K562 (cell line): ENCODE data around the gene GRIK1. TPM values are rescaled to one million over a fixed set of nuclear protein-coding genes. Genes with fewer than 3 reads are reported as not detected.

ENCODE experiments used
- CBX1 ChIP-seq: sonication (generic); IDR thresholded peaks from 2 replicates; pipeline ENCODE4 v1.6.1; 2016; ENCODE audit warnings: antibody characterized with exemption, low read depth, mild to moderate bottlenecking
- CBX2 ChIP-seq: fragments of 200-600 bp; sonication (generic); IDR thresholded peaks from one replicate; pipeline ENCODE4 v1.6.1; 2012; ENCODE audit warnings: mild to moderate bottlenecking, low read length, inconsistent platforms; ENCODE audit not compliant: insufficient read depth, poor library complexity, severe bottlenecking
- CBX3 ChIP-seq, 2 experiments: IDR thresholded peaks; 1 replicate in 1 of 2; 2 replicates in 1 of 2; pipeline ENCODE4 v1.6.1; 2012; ENCODE audit warnings: inconsistent platforms in 2 of 2, low read length in 2 of 2, borderline replicate concordance in 1 of 2, control low read depth in 1 of 2
- CREB1 ChIP-seq, 2 experiments: sonication (generic) in 1 of 2; formaldehyde crosslinking in 1 of 2; IDR thresholded peaks; 2 replicates each; pipeline versions ENCODE4 v1.6.1 to v1.8.0; 2012 to 2022; ENCODE audit warnings: inconsistent platforms in 1 of 2, mild to moderate bottlenecking in 1 of 2, missing genetic modification reagents in 1 of 2, moderate library complexity in 1 of 2
- CXXC5 ChIP-seq: fragments of 250-450 bp; sonication (Bioruptor Pico); IDR thresholded peaks from 2 replicates; pipeline ENCODE4 v1.8.0; 2022; ENCODE audit warnings: inconsistent platforms, mild to moderate bottlenecking, moderate library complexity
- DMBX1 ChIP-seq: fragments of 250-450 bp; sonication (Bioruptor Pico); IDR thresholded peaks from 2 replicates; pipeline ENCODE4 v1.8.0; 2022; ENCODE audit warnings: inconsistent platforms, mild to moderate bottlenecking, moderate library complexity, borderline replicate concordance
- ETV5 ChIP-seq: sonication (generic); formaldehyde crosslinking; IDR thresholded peaks from 2 replicates; pipeline ENCODE4 v1.4.0; 2020; ENCODE audit warnings: low read depth, mild to moderate bottlenecking, missing genetic modification reagents
- FOSL1 ChIP-seq: fragments of 200-800 bp; sonication (Bioruptor generic); conservative IDR thresholded peaks from 2 replicates; pipeline ENCODE4 v1.6.1; 2016; ENCODE audit warnings: missing genetic modification characterization, missing compliant biosample characterization
- HMG20B ChIP-seq: fragments of 250-450 bp; sonication (Bioruptor Pico); IDR thresholded peaks from 2 replicates; pipeline ENCODE4 v1.5.0; 2021; ENCODE audit warnings: mild to moderate bottlenecking
- MAZ ChIP-seq, 2 experiments: fragments of 450-650 bp in 1 of 2; sonication (generic) in 1 of 2; formaldehyde crosslinking; IDR thresholded peaks in 1 of 2; conservative IDR thresholded peaks in 1 of 2; 2 replicates each; pipeline versions ENCODE4 v1.4.0 to v1.5.0; 2020; ENCODE audit warnings: mild to moderate bottlenecking in 1 of 2, missing genetic modification reagents in 1 of 2
- PHF20 ChIP-seq: fragments of 450-650 bp; IDR thresholded peaks from 2 replicates; pipeline ENCODE4 v1.6.1; 2018; ENCODE audit not compliant: partially characterized antibody
- SMAD4 ChIP-seq: fragments of 250-450 bp; sonication (Bioruptor Pico); conservative IDR thresholded peaks from 2 replicates; pipeline ENCODE4 v1.8.0; 2021; ENCODE audit warnings: inconsistent platforms, mild to moderate bottlenecking, moderate library complexity
- TAF15 ChIP-seq: fragments of 200-400 bp; formaldehyde crosslinking; IDR thresholded peaks from 2 replicates; pipeline ENCODE4 v1.6.1; 2017; ENCODE audit warnings: mild to moderate bottlenecking, low read depth, low read length, moderate library complexity
- TCF3 ChIP-seq: sonication (generic); formaldehyde crosslinking; IDR thresholded peaks from 2 replicates; pipeline ENCODE4 v1.4.0; 2020; ENCODE audit warnings: mild to moderate bottlenecking, missing genetic modification reagents
- ZNF445 ChIP-seq: fragments of 250-450 bp; sonication (Bioruptor Pico); IDR thresholded peaks from 2 replicates; pipeline ENCODE4 v1.4.0; 2020; ENCODE audit warnings: low read depth, mild to moderate bottlenecking, moderate library complexity
- polyA plus RNA-seq, 8 experiments: library from polyadenylated mRNA; depleted of rRNA in 4 of 8; stranded (reverse) in 5 of 8; unstranded in 3 of 8; fragments of >200 nt; fragmentation: Nextera tagmentation in 2 of 8; fragmentation: Illumina TruSeq in 1 of 8; extraction: Ambion mirVana in 2 of 8; extraction: Trizol in 1 of 8; gene quantifications; 2 replicates each; pipeline versions ENCODE4 v1.2.1 to v1.2.3, GENCODE V29; 2011 to 2014; ENCODE audit warnings: inconsistent platforms in 1 of 8, missing spikeins in 1 of 8
- total RNA-seq, 7 experiments: library from RNA; depleted of rRNA in 6 of 7; stranded (reverse); fragments of >200 nt in 6 of 7; fragmentation: Illumina TruSeq in 2 of 7; extraction: Trizol in 2 of 7; gene quantifications; 2 replicates each; pipeline versions ENCODE4 v1.2.1 to v1.2.3, GENCODE V29; 2011 to 2021; ENCODE audit warnings: low replicate concordance in 1 of 7
- TF ChIP-seq, protein P1 (sequence below), 2 experiments: fragments of 450-650 bp in 1 of 2; sonication (generic) in 1 of 2; formaldehyde crosslinking in 1 of 2; IDR thresholded peaks in 1 of 2; conservative IDR thresholded peaks in 1 of 2; 2 replicates each; pipeline versions ENCODE4 v1.6.1 to v1.8.1; 2016 to 2023; ENCODE audit warnings: mild to moderate bottlenecking in 2 of 2, moderate library complexity in 2 of 2, inconsistent platforms in 1 of 2, missing genetic modification reagents in 1 of 2
- TF ChIP-seq, protein P2 (sequence below): fragments of 250-450 bp; sonication (Bioruptor Pico); IDR thresholded peaks from 2 replicates; pipeline ENCODE4 v1.6.1; 2021; ENCODE audit warnings: mild to moderate bottlenecking
- TF ChIP-seq, protein P3 (sequence below): fragments of 250-450 bp; sonication (Bioruptor Pico); IDR thresholded peaks from 2 replicates; pipeline ENCODE4 v1.5.0; 2020; ENCODE audit warnings: mild to moderate bottlenecking, borderline replicate concordance
- TF ChIP-seq, protein P4 (sequence below): IDR thresholded peaks from 2 replicates; pipeline ENCODE4 v1.6.1; 2016; ENCODE audit warnings: missing genetic modification characterization, missing compliant biosample characterization

The GRIK1 gene
- total and polyA plus RNA-seq, 9 of the 15 experiments (the other 6 are each of a cell fraction or from before 2014, with no cell fraction given), result 0.17 to 2.8 (median 0.53) TPM

GRCh38 chr21:29661672-29662442 lies 277.9 kb downstream of the GRIK1 start (continued):
- TF ChIP-seq ETV5 (CRISPR knock-in tag) (no peak), PHF20 (no peak), HMG20B (CRISPR knock-in tag) (no peak), CBX2 (no peak), SMAD4 (CRISPR knock-in tag) (peak; percentile 54; the same call in 1 of the 2 replicates), CREB1 (IDR thresholded peaks at IDR 0.05) (no peak), CREB1 (CRISPR knock-in tag; IDR thresholded peaks at IDR 0.05) (peak; percentile 17; the same call in 1 of the 2 replicates), MAZ (CRISPR knock-in tag; conservative IDR thresholded peaks at IDR 0.05 in 1 of 2, IDR thresholded peaks at IDR 0.05 in 1 of 2) (no peak), TAF15 (no peak), ZNF445 (CRISPR knock-in tag) (no peak), FOSL1 (no peak), TCF3 (CRISPR knock-in tag) (0 out of 2 replicates have a peak, but pooled peaks have one; percentile 19), CXXC5 (peak; percentile 31; the same call in 1 of the 2 replicates), CBX3 (IDR thresholded peaks at IDR 0.05; ENCODE audit: borderline replicate concordance in 1 of 2, low read length in 2 of 2) (peak in 1 of 2 experiments; percentile 86; a peak in 1 of 3 replicates), CBX1 (peak; percentile 45; the same call in 1 of the 2 replicates), DMBX1 (CRISPR knock-in tag) (peak; percentile 62)
- TF ChIP-seq, protein P1, sequence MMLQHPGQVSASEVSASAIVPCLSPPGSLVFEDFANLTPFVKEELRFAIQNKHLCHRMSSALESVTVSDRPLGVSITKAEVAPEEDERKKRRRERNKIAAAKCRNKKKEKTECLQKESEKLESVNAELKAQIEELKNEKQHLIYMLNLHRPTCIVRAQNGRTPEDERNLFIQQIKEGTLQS (IDR thresholded peaks at IDR 0.05), result peak; percentile 85
- TF ChIP-seq, protein P1 (CRISPR knock-in tag; conservative IDR thresholded peaks at IDR 0.05), result no peak
- TF ChIP-seq, protein P2, sequence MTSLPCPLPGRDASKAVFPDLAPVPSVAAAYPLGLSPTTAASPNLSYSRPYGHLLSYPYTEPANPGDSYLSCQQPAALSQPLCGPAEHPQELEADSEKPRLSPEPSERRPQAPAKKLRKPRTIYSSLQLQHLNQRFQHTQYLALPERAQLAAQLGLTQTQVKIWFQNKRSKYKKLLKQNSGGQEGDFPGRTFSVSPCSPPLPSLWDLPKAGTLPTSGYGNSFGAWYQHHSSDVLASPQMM (CRISPR knock-in tag), result no peak
- TF ChIP-seq, protein P3, sequence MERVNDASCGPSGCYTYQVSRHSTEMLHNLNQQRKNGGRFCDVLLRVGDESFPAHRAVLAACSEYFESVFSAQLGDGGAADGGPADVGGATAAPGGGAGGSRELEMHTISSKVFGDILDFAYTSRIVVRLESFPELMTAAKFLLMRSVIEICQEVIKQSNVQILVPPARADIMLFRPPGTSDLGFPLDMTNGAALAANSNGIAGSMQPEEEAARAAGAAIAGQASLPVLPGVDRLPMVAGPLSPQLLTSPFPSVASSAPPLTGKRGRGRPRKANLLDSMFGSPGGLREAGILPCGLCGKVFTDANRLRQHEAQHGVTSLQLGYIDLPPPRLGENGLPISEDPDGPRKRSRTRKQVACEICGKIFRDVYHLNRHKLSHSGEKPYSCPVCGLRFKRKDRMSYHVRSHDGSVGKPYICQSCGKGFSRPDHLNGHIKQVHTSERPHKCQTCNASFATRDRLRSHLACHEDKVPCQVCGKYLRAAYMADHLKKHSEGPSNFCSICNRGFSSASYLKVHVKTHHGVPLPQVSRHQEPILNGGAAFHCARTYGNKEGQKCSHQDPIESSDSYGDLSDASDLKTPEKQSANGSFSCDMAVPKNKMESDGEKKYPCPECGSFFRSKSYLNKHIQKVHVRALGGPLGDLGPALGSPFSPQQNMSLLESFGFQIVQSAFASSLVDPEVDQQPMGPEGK (CRISPR knock-in tag), result no peak
- TF ChIP-seq, protein P4, sequence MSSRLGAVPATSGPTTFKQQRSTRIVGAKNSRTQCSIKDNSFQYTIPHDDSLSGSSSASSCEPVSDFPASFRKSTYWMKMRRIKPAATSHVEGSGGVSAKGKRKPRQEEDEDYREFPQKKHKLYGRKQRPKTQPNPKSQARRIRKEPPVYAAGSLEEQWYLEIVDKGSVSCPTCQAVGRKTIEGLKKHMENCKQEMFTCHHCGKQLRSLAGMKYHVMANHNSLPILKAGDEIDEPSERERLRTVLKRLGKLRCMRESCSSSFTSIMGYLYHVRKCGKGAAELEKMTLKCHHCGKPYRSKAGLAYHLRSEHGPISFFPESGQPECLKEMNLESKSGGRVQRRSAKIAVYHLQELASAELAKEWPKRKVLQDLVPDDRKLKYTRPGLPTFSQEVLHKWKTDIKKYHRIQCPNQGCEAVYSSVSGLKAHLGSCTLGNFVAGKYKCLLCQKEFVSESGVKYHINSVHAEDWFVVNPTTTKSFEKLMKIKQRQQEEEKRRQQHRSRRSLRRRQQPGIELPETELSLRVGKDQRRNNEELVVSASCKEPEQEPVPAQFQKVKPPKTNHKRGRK (tag), result no peak
